Endometrium (tissue), 2 donors: ENCODE results near the gene PGS1.

ENCODE experiments used
- FAIRE-seq: peaks from 2 replicates; lab custom pipeline; 2012; peaks lifted over from hg19 to GRCh38; lab: Jason Lieb, UNC
- donor health status: control.
- donor health status: control.

The PGS1 gene

GRCh38 chr17:78390241-78391050 lies 12.0 kb downstream of the PGS1 start:
- peak; percentile 69 for FAIRE-seq

DNA sequence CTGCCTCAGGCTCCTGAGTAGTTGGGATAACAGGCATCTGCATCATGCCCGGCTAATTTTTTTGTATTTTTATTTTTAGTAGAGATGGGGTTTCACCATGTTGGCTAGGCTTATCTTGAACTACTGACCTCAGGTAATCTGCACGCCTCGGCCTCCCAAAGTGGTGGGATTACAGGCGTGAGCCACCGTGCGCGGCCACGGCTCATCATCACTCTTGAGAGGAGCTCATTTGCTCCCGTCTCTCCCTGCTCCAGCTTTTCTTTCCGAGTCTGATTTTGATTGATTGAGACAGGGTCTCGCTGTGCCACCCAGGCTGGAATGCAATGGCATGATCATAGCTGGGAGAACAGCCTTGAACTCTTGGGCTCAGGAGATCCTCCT lies 12.6 kb downstream of the PGS1 start:
- FAIRE-seq: no peak

DNA sequence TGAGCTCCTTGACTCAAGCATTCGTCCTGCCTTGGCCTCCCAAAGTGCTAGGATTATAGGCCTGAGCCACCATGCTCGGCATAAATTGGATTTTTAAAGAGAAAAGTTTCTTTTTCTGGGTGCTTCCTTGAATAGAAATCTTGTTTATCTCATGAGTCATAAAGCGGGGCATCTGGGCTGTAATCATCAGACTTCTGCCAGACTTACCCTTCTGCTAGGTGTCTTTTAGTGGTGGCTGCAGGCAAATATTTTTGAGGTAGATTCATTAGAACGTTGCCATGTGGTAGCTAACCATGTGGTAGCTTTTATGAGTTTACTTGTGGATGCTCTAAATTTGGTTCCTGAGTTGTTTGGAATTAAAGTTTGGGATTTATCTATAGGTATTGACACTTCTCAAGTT lies 13.4 kb downstream of the PGS1 start:
- no peak for FAIRE-seq

- FAIRE-seq: no peak
These were observed 13.8 kb downstream of the PGS1 start for GRCh38 chr17:78392295-78392694.

- no peak for FAIRE-seq
These were observed 15.1 kb downstream of the PGS1 start for GRCh38 chr17:78393575-78393974.

- FAIRE-seq: no peak
These were observed 15.8 kb downstream of the PGS1 start for GRCh38 chr17:78394209-78394608.

DNA sequence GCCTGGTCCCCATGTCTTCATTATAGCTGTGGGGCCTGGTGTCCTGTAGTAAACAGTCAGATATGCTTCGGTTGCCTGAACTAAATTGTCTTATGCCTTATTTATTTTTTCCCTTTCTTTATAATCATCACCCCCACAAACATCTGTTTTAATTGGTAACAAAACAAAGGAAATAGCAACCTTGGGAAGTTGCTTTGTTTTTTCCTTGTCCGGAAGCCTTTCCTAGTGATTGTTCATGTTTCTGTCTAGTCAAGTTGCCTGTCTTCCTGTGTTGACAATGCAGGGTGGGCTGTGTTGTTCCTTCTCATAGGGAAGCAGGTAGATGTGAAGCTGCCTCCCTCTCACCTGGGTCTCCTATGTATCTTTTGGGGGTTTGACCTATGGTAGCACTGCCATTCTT lies 16.7 kb downstream of the PGS1 start:
- FAIRE-seq: peak; percentile 68

DNA sequence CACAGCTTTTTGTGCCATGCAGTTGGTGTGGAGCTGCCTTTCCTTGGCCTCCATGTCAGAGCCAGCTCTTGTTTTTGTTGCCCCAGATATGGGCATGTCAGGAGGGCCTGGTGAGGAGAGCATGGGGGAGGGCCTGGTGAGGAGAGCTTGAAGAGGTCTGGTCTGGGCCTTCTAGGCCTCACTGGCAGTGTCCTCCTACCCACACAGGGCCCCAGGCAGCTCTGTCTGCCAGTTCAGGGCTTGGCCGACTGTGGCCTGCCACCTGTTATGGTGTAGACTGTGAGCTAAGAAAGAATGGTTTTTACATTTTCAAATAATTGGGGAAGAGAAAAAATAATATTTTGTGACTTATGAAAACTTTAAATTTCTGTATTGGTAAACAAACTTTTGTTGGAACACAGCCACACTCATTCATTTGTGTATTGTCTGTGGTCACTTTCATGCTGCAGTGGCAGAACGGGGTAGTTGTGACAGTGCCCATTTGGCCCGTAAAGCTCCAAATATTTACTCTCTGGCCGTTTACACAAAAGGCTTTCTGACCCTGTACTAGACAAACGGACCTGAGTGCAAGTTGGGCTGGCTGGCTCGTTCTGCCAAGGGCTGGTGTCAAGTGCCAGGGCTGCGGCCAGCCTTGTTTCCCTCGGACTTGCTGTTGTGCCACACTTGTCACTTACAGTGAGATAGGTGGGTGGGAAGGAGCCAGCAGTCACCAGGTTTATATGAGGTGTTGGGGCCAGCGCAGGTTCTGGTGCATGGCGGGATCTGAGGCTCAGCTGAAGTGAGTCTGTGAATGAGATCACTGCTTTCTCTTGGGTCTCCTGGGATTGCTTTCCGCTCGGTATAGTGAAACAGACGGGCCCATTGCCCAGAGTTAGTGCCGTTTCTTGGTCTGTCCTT lies 18.2 kb downstream of the PGS1 start:
- no peak for FAIRE-seq

- no peak for FAIRE-seq
These were observed 19.2 kb downstream of the PGS1 start for GRCh38 chr17:78397681-78398101.

- FAIRE-seq: no peak
These were observed 19.9 kb downstream of the PGS1 start for GRCh38 chr17:78398390-78398789.

DNA sequence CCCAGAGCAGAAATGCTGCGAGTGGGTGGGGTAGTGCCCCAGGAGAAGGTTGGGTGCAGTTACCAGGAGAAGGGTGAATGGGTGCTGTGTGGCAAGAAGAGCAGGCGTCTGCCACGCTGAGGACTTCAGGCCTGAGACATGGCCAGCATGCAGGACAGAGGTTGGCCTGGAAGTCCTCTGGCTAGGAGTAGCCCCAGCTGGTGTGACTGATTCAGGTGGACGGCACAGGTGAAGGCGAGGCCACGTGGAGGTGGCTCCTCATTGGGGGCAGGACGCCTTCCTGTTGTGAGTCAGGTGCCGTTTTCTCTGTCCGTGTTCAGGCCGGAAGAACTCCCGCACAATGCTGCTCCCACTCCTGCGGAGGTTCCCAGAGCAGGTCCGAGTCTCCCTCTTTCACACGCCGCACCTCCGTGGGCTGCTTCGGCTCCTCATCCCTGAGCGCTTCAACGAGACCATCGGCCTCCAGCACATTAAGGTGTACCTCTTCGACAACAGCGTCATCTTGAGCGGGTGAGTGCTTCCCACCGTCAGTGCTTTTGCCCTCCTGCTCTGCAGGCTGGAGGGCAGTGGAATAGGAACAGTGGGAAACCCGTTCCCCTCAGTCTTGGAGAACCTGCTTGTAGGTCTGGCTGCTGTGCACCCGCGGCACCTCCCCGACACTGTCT lies 20.7 kb downstream of the PGS1 start:
- FAIRE-seq: no peak

GRCh38 chr17:78399693-78400144 lies 21.3 kb downstream of the PGS1 start:
- FAIRE-seq: no peak

- FAIRE-seq: no peak
These were observed 22.3 kb downstream of the PGS1 start for GRCh38 chr17:78400581-78401240.

- FAIRE-seq: no peak
These were observed 22.8 kb downstream of the PGS1 start for GRCh38 chr17:78401246-78401645.

GRCh38 chr17:78401891-78402290 lies 23.4 kb downstream of the PGS1 start:
- no peak for FAIRE-seq

GRCh38 chr17:78403822-78404221 lies 25.4 kb downstream of the PGS1 start:
- no peak for FAIRE-seq

DNA sequence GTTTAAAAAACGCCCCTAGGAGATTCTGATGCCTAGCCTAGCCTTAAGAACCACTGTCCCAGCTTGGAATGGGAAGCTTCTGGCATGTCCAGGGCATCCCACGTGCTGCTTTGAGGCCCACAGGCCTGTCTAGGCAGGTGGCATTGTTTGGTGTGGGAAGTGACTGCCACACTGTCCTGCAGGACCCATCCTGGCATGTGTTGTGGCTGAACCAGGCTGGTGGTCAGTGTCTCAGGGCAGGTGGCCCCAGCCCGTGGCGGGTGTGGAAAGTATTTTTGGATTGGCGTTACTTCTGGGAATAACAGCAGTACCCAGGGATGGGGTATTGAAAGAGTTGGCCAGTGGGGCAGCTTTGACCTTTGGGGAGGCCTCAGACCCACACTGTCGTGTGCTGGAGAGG lies 27.9 kb downstream of the PGS1 start:
- no peak for FAIRE-seq

DNA sequence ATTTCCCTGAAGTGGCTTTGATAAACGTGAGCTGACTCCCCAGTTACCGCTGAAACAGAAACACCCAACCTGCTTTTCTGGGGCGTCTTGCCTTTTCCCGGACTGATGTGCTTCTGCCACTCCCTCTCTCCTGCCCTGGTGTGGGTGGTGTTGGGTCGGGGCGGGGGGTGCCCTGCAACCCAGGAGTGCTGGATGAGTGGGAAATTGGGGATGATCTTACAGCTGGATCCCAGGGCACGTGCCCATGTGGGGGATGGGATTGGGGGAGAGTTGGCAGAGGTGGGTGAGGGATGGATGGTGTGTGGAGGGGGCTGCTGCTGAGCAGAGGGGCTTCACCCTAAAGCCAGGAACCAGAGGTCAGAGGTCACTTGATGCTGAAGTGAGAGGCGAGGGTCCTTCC lies 28.5 kb downstream of the PGS1 start:
- FAIRE-seq: no peak

GRCh38 chr17:78407387-78408000 lies 29.0 kb downstream of the PGS1 start:
- FAIRE-seq: no peak

DNA sequence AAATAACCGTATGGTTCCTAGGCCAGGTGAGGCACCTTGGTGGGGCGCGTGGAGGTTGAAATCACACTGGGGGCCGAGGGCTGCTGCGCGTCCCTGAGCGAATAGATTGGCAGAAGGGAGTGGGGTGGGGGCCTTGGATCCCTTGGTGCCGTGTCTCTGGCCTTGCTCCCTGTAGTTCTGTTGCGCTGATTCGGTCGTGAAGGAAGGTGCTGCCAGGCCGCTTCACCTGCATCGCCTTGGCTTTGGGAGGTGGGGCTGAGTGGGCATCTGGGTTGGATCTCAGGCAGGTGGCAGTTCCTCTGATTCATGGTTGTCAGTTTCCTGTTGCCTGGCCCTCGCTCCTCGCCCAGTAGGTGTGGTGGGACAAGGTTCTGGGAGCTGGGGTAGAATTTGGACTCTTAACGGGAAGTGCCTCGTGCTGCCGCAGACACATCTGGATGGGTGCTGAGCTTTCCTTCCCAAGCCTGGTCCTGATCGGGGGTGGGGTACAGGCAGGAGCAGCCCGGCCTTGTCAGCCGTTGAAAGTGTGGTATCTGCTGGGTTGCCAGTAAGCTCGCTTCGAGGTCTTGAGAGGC lies 30.1 kb downstream of the PGS1 start:
- no peak for FAIRE-seq

DNA sequence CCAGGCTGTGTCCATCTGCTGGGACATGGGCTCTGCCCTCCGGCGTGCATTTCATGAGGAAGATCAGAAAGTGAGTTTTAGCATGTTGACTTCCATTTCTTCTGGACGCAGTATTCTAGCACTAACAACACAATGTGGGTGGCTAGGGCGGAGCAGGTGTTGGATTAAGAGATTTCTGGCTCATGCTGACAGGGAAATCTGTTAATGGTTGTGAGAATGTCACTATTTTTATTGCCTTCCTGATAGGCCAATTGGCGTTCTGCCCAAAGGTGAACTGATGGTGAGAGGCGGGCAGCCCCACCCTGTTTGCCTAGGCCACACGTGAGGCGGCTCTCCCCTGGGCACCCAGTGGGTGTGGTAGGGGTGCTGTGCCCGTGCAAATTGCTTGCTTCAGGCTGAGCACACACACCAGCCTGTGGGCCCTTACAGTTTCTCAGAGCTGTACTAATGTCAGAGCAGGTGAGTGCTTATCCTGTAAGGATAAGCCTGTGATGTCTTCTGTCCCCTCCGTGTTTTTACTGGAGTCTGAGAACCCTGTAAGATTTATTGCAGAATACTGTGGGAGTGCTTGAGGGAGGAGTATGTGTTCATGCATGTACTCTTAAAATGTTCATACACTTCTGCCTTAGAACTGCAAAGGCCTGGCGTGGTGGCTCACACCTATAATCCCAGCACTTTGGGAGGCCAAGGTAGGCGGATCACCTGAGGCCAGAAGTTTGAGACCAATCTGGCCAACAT lies 30.9 kb downstream of the PGS1 start:
- no peak for FAIRE-seq
